DMS 273 treated with DMSO at 0.1 percent for 48 hours (cell line): ENCODE data around the gene ACP5.
A peak's percentile ranks its signal among the peaks of the same experiment; 100 is the strongest.
"Not testable (repeated sequence)": the region's sequence is repeated elsewhere in the genome, so short reads cannot be mapped to it uniquely, and the experiment has no call there.

ENCODE experiments used
- DNase-seq: peaks from one replicate; lab custom pipeline; 2025; lab: John Stamatoyannopoulos, UW

The ACP5 gene

GRCh38 chr19:11577451-11578257, at the start of gene ACP5:
Gene ACP5 (minus strand): TSS chr19:11577645. CDS start chr19:11577317, 328 bp downstream.
- no peak for DNase-seq

- no peak for DNase-seq
These were observed 48.8 kb upstream of the ACP5 start for GRCh38 chr19:11626252-11626651.

GRCh38 chr19:11624069-11624463, 46.6 kb upstream of the ACP5 start:
- no peak for DNase-seq

GRCh38 chr19:11622401-11622800, 45.0 kb upstream of the ACP5 start:
- DNase-seq: not testable (repeated sequence)

- no peak for DNase-seq
These were observed 43.1 kb upstream of the ACP5 start for GRCh38 chr19:11620553-11620952.

- no peak for DNase-seq
These were observed 40.0 kb upstream of the ACP5 start for GRCh38 chr19:11617180-11618062.

GRCh38 chr19:11612816-11613511, 35.5 kb upstream of the ACP5 start:
- no peak for DNase-seq

- no peak for DNase-seq
These were observed 34.3 kb upstream of the ACP5 start for GRCh38 chr19:11611730-11612129.

GRCh38 chr19:11606484-11606883, 29.0 kb upstream of the ACP5 start:
- no peak for DNase-seq

- DNase-seq: not testable (repeated sequence)
These were observed 22.3 kb upstream of the ACP5 start for GRCh38 chr19:11599704-11600103.

GRCh38 chr19:11598746-11599145, 21.3 kb upstream of the ACP5 start:
- no peak for DNase-seq

- DNase-seq: no peak
These were observed 20.6 kb upstream of the ACP5 start for GRCh38 chr19:11598103-11598483.

GRCh38 chr19:11597202-11598102, 20.0 kb upstream of the ACP5 start, which contains the start of gene ZNF627:
Gene ZNF627 (plus strand): TSS chr19:11597483. CDS start chr19:11597628, 145 bp downstream.
- DNase-seq: peak; percentile 89

- DNase-seq: no peak
These were observed 18.7 kb upstream of the ACP5 start for GRCh38 chr19:11596156-11596555.

GRCh38 chr19:11594084-11594483, 16.6 kb upstream of the ACP5 start:
- no peak for DNase-seq

GRCh38 chr19:11587975-11588631, 10.7 kb upstream of the ACP5 start:
- no peak for DNase-seq

- DNase-seq: peak; percentile 51
These were observed 10.0 kb upstream of the ACP5 start for GRCh38 chr19:11587302-11587974.

- no peak for DNase-seq
These were observed 8.9 kb upstream of the ACP5 start for GRCh38 chr19:11586331-11586730.

GRCh38 chr19:11581740-11582139, 4.3 kb upstream of the ACP5 start:
- DNase-seq: no peak

GRCh38 chr19:11580116-11580515, 2.7 kb upstream of the ACP5 start:
- DNase-seq: no peak
